Measurements from ENCODE around the gene EPB41L4B. TPM values are rescaled to one million over a fixed set of nuclear protein-coding genes. Genes with fewer than 3 reads are reported as not detected.
"Not testable (repeated sequence)": the region's sequence is repeated elsewhere in the genome, so short reads cannot be mapped to it uniquely, and the experiment has no call there.

EPB41L4B gene
- 1 to 10 TPM in 1 of 2 donors, under 1 TPM in 1; 0.62 to 1.3 TPM for polyA plus RNA-seq

GRCh38 chr9:109320742-109321448 is at the start of gene EPB41L4B:
Gene EPB41L4B, minus strand, starts transcription at chr9:109321059. Its CDS starts 613 bp downstream, at chr9:109320446.
- H3K9me3 ChIP-seq (ENCODE audit: control insufficient read depth in 2 of 2, insufficient read depth in 1 of 2, low read depth in 1 of 2, low read length in 1 of 2): no peaks in the 10 kb centered on the region
- peaks cover 2 to 15% of the 10 kb centered on the region in 2 donors for H3K4me1 ChIP-seq (ENCODE audit: control insufficient read depth in 2 of 2, insufficient read depth in 2 of 2, low read length in 1 of 2)
- H3K27ac ChIP-seq (ENCODE audit: low read depth in 2 of 2, low read length in 1 of 2): no peak within 1 kb of the TSS
- WGBS, 2 donors: 1% methylated on average over 27 to 72 of the region's 72 CpGs
- no peaks in the 10 kb centered on the region for H3K36me3 ChIP-seq (ENCODE audit: control insufficient read depth in 2 of 2, insufficient read depth in 2 of 2, low read length in 1 of 2)
- H3K4me3 ChIP-seq (ENCODE audit: low read depth in 1 of 2, low read length in 2 of 2): peak within 1 kb of the TSS; percentile 42 to 77
- no peaks in the 10 kb centered on the region for H3K27me3 ChIP-seq (ENCODE audit: control insufficient read depth in 1 of 2, insufficient read depth in 2 of 2, low read length in 2 of 2)

GRCh38 chr9:109369285-109369684 is 48.4 kb upstream of the EPB41L4B start:
- Histone ChIP-seq H3K36me3 (ENCODE audit: control insufficient read depth in 2 of 2, insufficient read depth in 2 of 2, low read length in 1 of 2) (no peaks in the 10 kb centered on the region), H3K4me1 (ENCODE audit: control insufficient read depth in 2 of 2, insufficient read depth in 2 of 2, low read length in 1 of 2) (no peaks in the 10 kb centered on the region), H3K27ac (ENCODE audit: low read depth in 2 of 2, low read length in 1 of 2) (no peak overlapping the region), H3K27me3 (ENCODE audit: control insufficient read depth in 1 of 2, insufficient read depth in 2 of 2, low read length in 2 of 2) (peaks cover 2 to 5% of the 10 kb centered on the region in 2 donors), H3K4me3 (ENCODE audit: low read depth in 1 of 2, low read length in 2 of 2) (no peak overlapping the region), H3K9me3 (ENCODE audit: control insufficient read depth in 2 of 2, insufficient read depth in 1 of 2, low read depth in 1 of 2, low read length in 1 of 2) (peaks cover 0 to 5% of the 10 kb centered on the region in 2 donors)
- WGBS, 2 donors: 42 to 44% methylated on average over 2 of the region's 2 CpGs

- 71 to 75% methylated on average over 5 of the region's 5 CpGs for WGBS, 2 donors
- no peaks in the 10 kb centered on the region for H3K36me3 ChIP-seq (ENCODE audit: control insufficient read depth in 2 of 2, insufficient read depth in 2 of 2, low read length in 1 of 2)
- H3K4me1 ChIP-seq (ENCODE audit: control insufficient read depth in 2 of 2, insufficient read depth in 2 of 2, low read length in 1 of 2): no peaks in the 10 kb centered on the region
- H3K9me3 ChIP-seq (ENCODE audit: control insufficient read depth in 2 of 2, insufficient read depth in 1 of 2, low read depth in 1 of 2, low read length in 1 of 2): no peaks in the 10 kb centered on the region
- H3K27ac ChIP-seq (ENCODE audit: low read depth in 2 of 2, low read length in 1 of 2): no peak overlapping the region
- no peak overlapping the region for H3K4me3 ChIP-seq (ENCODE audit: low read depth in 1 of 2, low read length in 2 of 2)
- peaks cover 0 to 5% of the 10 kb centered on the region in 2 donors for H3K27me3 ChIP-seq (ENCODE audit: control insufficient read depth in 1 of 2, insufficient read depth in 2 of 2, low read length in 2 of 2)
Measured at GRCh38 chr9:109360771-109361170, 39.9 kb upstream of the EPB41L4B start.

GRCh38 chr9:109358968-109359603 is 38.2 kb upstream of the EPB41L4B start:
- not testable (repeated sequence) for H3K36me3 ChIP-seq (ENCODE audit: control insufficient read depth in 2 of 2, insufficient read depth in 2 of 2, low read length in 1 of 2); H3K27ac ChIP-seq (ENCODE audit: low read depth in 2 of 2, low read length in 1 of 2); H3K27me3 ChIP-seq (ENCODE audit: control insufficient read depth in 1 of 2, insufficient read depth in 2 of 2, low read length in 2 of 2); H3K9me3 ChIP-seq (ENCODE audit: control insufficient read depth in 2 of 2, insufficient read depth in 1 of 2, low read depth in 1 of 2, low read length in 1 of 2); H3K4me1 ChIP-seq (ENCODE audit: control insufficient read depth in 2 of 2, insufficient read depth in 2 of 2, low read length in 1 of 2); H3K4me3 ChIP-seq (ENCODE audit: low read depth in 1 of 2, low read length in 2 of 2)
- WGBS, 2 donors: 78 to 90% methylated on average over 8 of the region's 8 CpGs

DNA sequence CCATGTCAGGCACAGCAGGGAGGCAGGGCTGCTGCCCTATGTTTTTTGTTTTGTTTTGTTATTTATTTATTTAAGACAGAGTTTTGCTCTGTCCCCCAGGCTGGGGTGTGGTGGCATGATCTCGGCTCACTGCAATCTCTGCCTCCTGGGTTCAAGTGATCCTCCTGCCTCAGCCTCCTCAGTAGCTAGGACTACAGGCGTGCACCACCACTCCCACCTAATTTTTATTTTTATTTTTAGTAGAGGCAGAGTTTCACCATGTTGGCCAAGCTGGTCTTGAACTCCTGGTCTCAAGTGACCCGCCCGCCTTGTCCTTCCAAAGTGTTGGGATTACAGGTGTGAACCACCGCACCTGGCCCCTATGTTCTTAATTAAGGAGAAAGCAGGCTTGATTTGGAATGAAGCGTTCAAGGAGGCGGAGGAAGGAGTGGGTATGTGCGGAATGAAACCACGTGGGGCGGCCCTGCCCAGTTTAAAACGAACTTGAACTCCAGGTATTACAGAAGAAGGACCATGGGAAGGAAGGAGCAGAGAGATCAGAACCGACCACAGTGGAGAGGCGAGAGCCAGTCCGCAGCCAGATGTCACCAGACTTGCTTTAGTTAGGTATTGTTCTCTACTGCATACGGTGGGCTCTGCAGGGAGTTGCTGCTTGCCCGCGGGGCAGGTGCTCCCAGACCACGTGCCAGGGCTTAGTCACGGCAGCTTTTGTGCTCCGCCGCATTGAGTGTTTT is 34.9 kb upstream of the EPB41L4B start:
- Histone ChIP-seq H3K36me3 (ENCODE audit: control insufficient read depth in 2 of 2, insufficient read depth in 2 of 2, low read length in 1 of 2) (no peaks in the 10 kb centered on the region), H3K4me3 (ENCODE audit: low read depth in 1 of 2, low read length in 2 of 2) (peak overlapping the region in 1 of 2 donors; percentile 6), H3K4me1 (ENCODE audit: control insufficient read depth in 2 of 2, insufficient read depth in 2 of 2, low read length in 1 of 2) (no peaks in the 10 kb centered on the region), H3K27me3 (ENCODE audit: control insufficient read depth in 1 of 2, insufficient read depth in 2 of 2, low read length in 2 of 2) (no peaks in the 10 kb centered on the region), H3K9me3 (ENCODE audit: control insufficient read depth in 2 of 2, insufficient read depth in 1 of 2, low read depth in 1 of 2, low read length in 1 of 2) (no peaks in the 10 kb centered on the region), H3K27ac (ENCODE audit: low read depth in 2 of 2, low read length in 1 of 2) (no peak overlapping the region)
- 73 to 80% methylated on average over 21 of the region's 21 CpGs for WGBS, 2 donors

GRCh38 chr9:109354190-109354589 is 33.3 kb upstream of the EPB41L4B start:
- WGBS, 2 donors: 69 to 81% methylated on average over 2 of the region's 2 CpGs
- Histone ChIP-seq H3K4me1 (ENCODE audit: control insufficient read depth in 2 of 2, insufficient read depth in 2 of 2, low read length in 1 of 2) (no peaks in the 10 kb centered on the region), H3K4me3 (ENCODE audit: low read depth in 1 of 2, low read length in 2 of 2) (no peak overlapping the region), H3K27me3 (ENCODE audit: control insufficient read depth in 1 of 2, insufficient read depth in 2 of 2, low read length in 2 of 2) (no peaks in the 10 kb centered on the region), H3K36me3 (ENCODE audit: control insufficient read depth in 2 of 2, insufficient read depth in 2 of 2, low read length in 1 of 2) (no peaks in the 10 kb centered on the region), H3K9me3 (ENCODE audit: control insufficient read depth in 2 of 2, insufficient read depth in 1 of 2, low read depth in 1 of 2, low read length in 1 of 2) (no peaks in the 10 kb centered on the region), H3K27ac (ENCODE audit: low read depth in 2 of 2, low read length in 1 of 2) (no peak overlapping the region)

DNA sequence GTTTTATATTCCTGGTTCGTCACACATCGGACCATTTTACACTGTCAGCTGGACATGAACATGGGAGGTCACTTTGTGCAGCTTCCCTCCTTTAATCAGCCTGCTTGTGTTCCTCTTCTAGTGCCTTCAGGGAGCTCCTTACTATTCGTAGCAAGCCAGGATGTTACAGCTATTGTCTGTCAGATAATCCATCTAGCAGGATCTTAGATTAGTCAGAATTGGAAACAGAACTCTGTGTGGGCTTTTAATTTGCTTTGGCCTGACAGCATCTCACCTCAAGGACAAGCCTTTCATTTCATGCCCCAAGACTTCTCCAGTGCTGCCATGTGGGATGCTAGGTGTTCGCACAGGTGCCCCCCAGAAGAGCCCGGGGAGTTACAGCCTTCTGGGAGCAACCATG is 30.2 kb upstream of the EPB41L4B start:
- WGBS, 2 donors: 69 to 81% methylated on average over 5 of the region's 5 CpGs
- Histone ChIP-seq H3K27ac (ENCODE audit: low read depth in 2 of 2, low read length in 1 of 2) (no peak overlapping the region), H3K9me3 (ENCODE audit: control insufficient read depth in 2 of 2, insufficient read depth in 1 of 2, low read depth in 1 of 2, low read length in 1 of 2) (no peaks in the 10 kb centered on the region), H3K4me3 (ENCODE audit: low read depth in 1 of 2, low read length in 2 of 2) (no peak overlapping the region), H3K27me3 (ENCODE audit: control insufficient read depth in 1 of 2, insufficient read depth in 2 of 2, low read length in 2 of 2) (no peaks in the 10 kb centered on the region), H3K36me3 (ENCODE audit: control insufficient read depth in 2 of 2, insufficient read depth in 2 of 2, low read length in 1 of 2) (no peaks in the 10 kb centered on the region), H3K4me1 (ENCODE audit: control insufficient read depth in 2 of 2, insufficient read depth in 2 of 2, low read length in 1 of 2) (no peaks in the 10 kb centered on the region)

- no peak overlapping the region for H3K27ac ChIP-seq (ENCODE audit: low read depth in 2 of 2, low read length in 1 of 2)
Measured at GRCh38 chr9:109349421-109349846, 28.6 kb upstream of the EPB41L4B start.

DNA sequence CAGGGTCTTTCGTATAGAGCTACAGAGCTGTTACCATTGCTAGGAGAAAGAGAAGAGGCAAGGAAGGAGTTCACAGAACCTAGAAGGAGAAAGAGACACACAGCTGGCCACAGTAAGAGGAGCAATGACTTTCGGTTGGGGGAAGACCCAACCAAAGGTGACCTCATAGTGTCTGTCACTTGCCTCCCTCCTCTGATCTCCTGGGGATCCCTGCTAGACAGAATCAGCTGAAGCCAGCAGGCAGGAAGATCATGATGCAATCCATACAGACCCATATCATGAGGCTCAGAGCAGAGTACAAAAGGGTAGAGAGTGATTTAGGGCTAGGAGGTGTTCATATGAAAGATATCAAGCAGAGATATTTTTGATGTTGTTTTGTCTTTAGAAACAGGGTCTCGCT is 26.0 kb upstream of the EPB41L4B start:
- no peak overlapping the region for H3K27ac ChIP-seq (ENCODE audit: low read depth in 2 of 2, low read length in 1 of 2)
- H3K9me3 ChIP-seq (ENCODE audit: control insufficient read depth in 2 of 2, insufficient read depth in 1 of 2, low read depth in 1 of 2, low read length in 1 of 2): no peaks in the 10 kb centered on the region
- WGBS, 2 donors: 83 to 87% methylated on average over 3 of the region's 3 CpGs
- no peaks in the 10 kb centered on the region for H3K36me3 ChIP-seq (ENCODE audit: control insufficient read depth in 2 of 2, insufficient read depth in 2 of 2, low read length in 1 of 2)
- H3K27me3 ChIP-seq (ENCODE audit: control insufficient read depth in 1 of 2, insufficient read depth in 2 of 2, low read length in 2 of 2): no peaks in the 10 kb centered on the region
- peaks cover 0 to 5% of the 10 kb centered on the region in 2 donors for H3K4me1 ChIP-seq (ENCODE audit: control insufficient read depth in 2 of 2, insufficient read depth in 2 of 2, low read length in 1 of 2)
- H3K4me3 ChIP-seq (ENCODE audit: low read depth in 1 of 2, low read length in 2 of 2): no peak overlapping the region

More at GRCh38 chr9:109349421-109349846, 28.6 kb upstream of the EPB41L4B start:
- Histone ChIP-seq H3K27me3 (ENCODE audit: control insufficient read depth in 1 of 2, insufficient read depth in 2 of 2, low read length in 2 of 2) (no peaks in the 10 kb centered on the region), H3K9me3 (ENCODE audit: control insufficient read depth in 2 of 2, insufficient read depth in 1 of 2, low read depth in 1 of 2, low read length in 1 of 2) (no peaks in the 10 kb centered on the region), H3K4me1 (ENCODE audit: control insufficient read depth in 2 of 2, insufficient read depth in 2 of 2, low read length in 1 of 2) (peaks cover 0 to 3% of the 10 kb centered on the region in 2 donors), H3K4me3 (ENCODE audit: low read depth in 1 of 2, low read length in 2 of 2) (no peak overlapping the region), H3K36me3 (ENCODE audit: control insufficient read depth in 2 of 2, insufficient read depth in 2 of 2, low read length in 1 of 2) (no peaks in the 10 kb centered on the region)
